Urothelium cell line (cell line): Measurements from ENCODE around the gene MICAL3.
"Not testable (repeated sequence)": the region's sequence is repeated elsewhere in the genome, so short reads cannot be mapped to it uniquely, and the experiment has no call there.

ENCODE experiments used
- DNase-seq: peaks from one replicate; pipeline ENCODE4 v3.0.0; 2011; ENCODE audit warnings: low spot score, mixed read lengths
- FAIRE-seq: peaks from 2 replicates; lab custom pipeline; 2011; peaks lifted over from hg19 to GRCh38; lab: Jason Lieb, UNC

Gene MICAL3

DNA sequence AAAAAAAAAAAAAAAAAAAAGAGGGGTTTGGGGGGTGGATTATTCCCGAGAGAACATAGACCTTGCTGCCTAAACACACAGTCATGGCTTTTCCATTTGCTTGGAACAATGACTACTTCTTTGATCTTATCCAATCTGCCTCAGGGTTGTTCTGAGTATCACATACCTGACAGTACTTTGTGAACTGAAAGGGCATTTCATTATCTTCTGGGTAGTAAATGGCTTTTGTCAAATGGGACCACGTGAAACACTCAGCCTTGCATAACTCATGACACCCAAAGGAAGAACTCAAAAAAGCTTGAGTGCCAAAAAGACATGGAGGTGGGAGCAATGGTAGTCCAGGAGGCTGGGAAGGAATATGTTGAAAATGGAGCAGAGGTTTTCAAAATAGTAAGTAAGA lies 126.9 kb downstream of the MICAL3 start:
- FAIRE-seq (no peak), DNase-seq (no peak)

DNA sequence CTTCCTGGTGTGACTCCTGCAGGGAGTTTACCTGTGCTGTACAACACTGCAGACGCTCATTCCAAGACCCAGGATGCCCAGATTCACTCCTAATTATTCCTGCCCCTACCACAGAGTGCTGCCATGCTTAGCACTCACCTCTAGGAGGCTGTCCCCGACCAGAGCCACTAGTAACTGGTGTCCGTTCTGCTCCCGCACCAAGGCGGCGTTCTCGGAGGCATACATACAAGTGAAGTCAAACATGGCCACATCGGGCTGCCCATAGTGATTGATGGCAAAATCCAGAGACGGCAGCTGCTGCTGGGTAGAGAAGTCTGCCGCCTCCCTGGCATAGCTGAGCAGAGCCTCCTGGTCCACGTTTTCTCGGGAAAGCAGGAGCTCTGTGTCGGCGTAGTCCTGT lies 127.8 kb downstream of the MICAL3 start:
- DNase-seq, result no peak
- no peak for FAIRE-seq

DNA sequence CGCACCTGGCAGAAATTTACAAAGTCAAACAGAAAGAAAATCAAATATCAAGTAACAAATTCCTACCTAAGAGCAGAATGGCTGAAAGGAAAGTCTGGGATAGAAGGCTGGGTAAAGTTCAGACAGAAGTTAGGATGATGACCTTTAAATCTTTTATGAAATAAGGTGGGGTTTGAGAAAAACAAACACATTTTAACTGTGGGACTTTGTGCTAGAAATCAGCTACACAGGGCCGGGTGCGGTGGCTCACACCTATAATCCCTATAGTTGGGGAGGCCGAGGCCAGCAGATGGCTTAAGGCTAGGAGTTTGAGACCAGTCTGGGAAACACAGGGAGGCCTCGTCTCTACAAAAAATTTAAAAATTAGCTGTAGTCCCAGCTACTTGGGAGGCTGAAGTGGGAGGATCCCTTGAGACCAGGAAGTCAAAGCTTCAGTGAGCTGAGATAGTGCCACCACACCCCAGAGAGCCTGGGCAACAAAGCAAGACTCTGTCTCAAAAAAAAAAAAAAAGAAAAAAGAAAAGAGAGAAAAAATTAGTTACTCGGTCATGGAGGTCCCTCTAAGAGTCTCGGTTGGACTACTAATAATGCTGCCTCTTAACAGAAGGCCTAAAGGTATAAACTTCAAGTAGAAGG lies 130.3 kb downstream of the MICAL3 start:
- DNase-seq (no peak), FAIRE-seq (no peak)

DNA sequence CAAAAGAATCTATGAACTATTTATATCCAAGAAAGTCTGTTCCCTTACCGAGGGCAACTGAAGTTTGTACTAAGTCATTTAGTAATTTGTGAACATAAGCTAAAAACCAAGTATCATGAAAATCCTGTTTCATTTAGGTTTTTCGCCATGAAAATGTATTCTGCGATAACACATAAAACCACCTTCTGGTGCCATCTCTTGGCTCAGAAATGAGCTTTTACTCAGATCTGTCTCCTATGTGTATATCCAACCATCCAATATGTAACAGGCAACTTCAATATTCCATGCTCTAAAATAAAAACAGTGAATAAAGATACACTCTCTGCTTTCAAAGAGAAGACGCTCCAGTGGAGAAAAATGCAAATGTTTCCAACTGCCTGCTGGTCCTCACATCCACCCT lies 132.0 kb downstream of the MICAL3 start:
- FAIRE-seq, result no peak
- DNase-seq, result no peak

DNA sequence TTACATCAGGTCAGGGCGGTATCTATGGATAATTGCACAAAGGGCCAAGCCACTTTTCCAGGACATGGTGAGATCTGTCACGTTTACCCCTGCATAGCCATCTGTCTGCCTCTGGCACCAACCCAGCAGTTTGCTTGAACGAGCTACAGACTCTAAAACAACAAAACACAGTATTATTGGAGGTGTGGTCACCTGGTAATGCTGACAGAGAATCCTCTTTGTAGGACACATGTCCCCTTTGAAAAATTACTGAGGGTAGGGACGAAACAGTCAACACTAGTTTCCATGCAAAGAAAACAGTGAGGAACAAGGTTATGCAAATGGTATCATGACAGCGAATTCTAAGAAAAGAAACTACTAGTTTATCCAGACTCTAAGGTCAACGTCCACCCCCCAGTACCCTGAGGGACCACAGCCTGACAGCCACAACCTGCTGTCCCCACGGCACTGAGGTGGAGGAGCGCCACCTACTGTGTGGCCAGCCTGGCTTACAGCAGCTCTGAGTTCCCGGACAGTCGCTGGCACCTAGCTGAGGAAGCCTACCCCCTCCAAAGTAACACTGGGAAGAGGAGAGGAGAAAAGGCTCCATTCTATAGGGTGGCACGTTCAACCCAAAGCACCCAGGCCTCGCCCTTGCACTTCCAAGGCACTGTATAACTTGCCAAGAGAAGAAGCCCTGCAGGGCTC lies 132.7 kb downstream of the MICAL3 start:
- DNase-seq, result no peak
- FAIRE-seq, result no peak

DNA sequence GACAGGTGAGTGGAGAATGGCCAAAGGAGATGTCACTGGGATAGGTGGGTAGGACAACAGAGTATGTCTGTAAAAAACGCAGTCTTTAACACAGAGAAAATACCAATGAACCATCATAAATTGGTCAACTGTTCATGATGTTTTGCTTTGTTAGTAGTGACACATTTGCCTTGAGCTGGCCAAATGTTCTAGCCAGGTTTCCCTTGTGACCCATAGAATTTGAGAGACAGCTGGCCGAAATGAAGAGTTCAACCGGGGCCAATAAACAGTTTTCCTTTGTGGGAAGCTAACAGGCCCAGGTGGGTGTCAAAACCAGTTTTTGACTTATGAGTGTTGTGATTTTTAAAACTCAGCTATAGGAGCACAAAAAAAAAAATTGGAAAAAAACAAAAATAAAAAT lies 133.5 kb downstream of the MICAL3 start:
- DNase-seq, result no peak
- no peak for FAIRE-seq

DNA sequence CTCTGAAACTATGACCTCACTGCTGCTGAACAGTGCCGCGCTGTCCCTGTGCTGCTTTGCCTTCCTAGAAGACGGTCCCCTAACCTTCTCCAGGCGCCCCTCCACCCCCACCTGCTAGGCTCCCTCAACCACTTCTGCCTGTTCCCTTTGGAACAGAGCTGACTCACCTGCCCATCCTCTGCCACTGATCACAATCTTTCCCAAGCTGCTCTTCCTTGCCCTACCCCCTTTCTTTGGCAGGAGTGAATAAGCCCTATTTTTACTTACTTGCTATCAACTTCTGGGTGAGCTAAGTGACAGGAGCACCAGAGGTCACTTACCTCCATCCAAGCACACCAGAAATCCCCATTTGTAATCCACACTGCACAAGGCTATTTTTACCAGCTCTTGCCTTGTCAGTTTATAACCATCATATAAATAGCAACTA lies 134.1 kb downstream of the MICAL3 start:
- DNase-seq (no peak), FAIRE-seq (no peak)

DNA sequence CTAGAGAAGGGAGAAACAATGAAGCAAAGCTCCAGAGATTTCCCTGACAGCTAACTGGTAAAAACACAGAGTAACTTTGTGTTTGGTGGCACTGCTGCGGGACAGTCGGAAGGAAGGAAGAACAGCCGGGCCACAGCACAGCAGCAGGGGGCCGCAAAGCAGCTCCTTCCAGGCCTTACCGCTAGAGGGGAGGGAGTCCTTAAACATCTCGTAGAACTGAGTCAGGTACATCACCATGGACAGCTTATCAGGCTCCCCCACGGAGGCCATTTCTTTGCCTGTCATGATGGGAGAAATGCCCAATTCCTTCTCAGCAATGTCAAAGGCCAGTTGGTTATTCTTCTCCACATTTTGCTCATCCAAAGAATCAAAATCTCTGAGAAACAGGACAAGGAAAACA lies 135.5 kb downstream of the MICAL3 start:
- FAIRE-seq, result no peak
- DNase-seq, result no peak

DNA sequence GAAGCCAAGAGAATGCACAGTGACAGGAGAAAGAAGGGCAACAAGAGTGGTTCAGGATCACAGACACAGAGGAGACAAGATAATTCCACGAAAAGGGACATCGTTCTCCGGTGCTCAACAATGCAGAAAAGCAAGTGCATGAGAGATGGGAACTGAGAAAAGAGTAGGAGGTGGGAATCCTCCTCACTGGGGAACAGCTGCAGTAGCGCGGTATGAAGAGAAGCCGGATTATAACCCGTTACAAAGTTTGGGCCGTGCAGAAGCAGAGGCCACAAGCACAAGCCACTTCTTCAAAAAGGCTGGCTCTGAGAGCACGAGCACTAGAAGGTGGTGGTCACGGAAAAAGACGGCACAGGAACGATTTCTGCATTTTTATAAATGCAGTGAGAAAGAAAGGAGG lies 135.9 kb downstream of the MICAL3 start:
- no peak for FAIRE-seq
- DNase-seq, result no peak

DNA sequence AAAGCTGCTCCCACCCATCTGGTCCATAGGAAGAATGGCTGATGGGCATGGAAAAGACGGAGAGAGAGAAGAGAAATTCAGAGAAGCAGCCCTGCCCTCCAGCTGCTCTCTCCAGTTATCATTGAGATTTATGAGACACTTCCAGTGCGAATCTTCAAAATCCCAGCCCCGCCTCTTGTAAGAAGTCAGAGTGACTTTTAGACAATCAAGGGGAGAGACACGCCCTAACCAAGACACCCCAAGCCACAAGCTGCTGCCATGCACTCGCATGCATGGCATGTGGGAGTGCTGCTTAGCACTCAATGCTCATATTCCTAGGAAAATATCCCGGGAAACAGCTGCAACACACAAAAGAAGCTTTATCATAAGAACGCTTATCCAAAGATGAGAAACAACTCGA lies 139.5 kb downstream of the MICAL3 start:
- DNase-seq, result no peak
- no peak for FAIRE-seq

DNA sequence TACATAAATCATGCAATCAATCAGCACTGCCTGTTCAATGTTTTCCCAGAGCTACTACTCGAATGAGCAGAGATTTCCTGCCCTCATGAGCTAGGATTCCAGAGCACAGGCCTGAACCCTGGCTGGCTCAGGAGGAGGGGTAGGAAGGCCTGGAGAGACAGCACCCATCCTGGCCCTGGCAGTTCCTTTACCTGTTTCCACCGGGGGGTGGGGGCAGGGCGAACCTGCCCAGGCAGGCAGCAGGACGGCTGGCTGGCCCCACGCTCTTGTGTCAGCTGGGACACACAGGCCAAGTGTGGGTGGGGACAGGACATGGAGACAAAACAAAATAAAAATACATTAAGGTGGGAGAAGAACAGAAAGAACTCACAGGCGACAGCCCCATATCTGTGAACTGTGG lies 140.3 kb downstream of the MICAL3 start:
- FAIRE-seq, result no peak
- DNase-seq, result no peak

DNA sequence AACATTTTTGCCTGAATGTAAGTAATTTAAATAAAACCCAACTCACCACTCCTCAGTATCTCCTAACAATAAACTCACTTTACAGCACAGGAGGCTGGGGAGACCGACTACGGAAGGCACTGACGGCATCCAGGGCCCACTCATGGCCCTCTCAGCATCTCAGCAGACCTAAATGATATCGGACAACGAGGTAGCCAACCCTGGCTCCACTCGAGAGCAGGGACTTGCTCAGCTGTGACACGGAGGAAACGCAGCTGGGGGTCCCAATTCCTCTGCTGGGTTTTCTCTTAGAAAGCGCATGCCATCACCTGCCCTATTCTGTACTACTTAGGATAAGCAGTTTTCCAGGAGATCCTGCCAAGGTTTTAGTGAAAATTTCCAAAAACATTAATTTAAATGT lies 141.0 kb downstream of the MICAL3 start:
- no peak for FAIRE-seq
- no peak for DNase-seq

DNA sequence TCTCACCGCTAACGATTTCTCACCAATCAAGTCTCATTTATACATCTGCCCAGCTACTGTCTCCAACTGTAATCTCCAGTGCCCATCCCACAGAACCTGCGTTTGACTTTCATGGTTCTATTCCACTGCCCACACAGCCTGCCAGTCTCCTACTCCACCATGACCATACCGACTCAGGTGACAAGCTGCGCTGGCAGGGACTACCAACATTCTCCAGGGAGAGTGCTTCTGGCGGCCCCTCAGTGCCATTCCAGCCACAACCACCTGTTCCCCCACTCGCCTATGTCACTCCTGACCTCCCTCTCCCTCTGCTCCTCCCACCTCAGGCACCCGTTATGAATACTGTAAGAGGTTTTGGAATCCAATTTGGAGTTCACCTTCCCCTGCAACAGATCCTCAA lies 141.6 kb downstream of the MICAL3 start:
- FAIRE-seq (no peak), DNase-seq (no peak)

DNA sequence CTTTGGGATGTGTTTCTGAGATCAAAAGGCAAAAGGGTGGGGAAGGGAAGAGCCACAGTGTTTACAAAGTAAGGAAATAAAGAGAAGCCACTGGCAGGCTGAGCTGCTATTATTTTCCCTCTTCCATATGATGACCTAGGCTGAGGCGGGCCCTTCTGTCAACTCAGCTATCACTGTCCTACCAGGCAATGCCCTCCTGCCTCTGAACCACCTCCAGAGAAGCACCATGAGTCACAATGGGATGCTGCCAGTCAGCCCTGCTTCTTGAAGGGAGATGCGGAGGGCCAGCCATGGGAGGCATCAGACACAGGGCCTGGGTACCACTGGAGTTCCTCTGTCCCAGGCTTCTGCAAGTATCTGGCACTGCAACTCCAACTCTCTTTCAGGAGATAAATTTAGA lies 142.2 kb downstream of the MICAL3 start:
- FAIRE-seq, result no peak
- DNase-seq, result no peak

DNA sequence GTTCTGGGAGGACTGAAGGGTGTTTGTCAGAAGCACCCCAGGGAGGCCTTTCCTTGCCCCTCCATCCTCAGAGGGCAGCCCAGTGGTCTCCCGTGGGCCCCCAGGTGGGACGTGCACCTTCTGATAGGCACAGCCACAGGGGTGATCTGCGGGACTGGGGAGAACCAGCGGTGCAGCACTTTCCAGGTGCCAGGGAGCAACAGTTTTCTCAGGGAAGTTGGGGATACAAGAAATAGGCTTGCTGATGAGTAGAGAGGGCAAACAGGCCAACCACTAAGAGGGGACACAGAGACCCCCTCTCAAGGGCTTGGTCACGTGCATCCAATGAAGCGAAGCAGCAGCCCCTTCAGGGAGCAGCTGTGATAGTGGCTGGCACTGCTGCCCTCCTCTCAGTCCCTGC lies 143.0 kb downstream of the MICAL3 start:
- FAIRE-seq (no peak), DNase-seq (no peak)

DNA sequence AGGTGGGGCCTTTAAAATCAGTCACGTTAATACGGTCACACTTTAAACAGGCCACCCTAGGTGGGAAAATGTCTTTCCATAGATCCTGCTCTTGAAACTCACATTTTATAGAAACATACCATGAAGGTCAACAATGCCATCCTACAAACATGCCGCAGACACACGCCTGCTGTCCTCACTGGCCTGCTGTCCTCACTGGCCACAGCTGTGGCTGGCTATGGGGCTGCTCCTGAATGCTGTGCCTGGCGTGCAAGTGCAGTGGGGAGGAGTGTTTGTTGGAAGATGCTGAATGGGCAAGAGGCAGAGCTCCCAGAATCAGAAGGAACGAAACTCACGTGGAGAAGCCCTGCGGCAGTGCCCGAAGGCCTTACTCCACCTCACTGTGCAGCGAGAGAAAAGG lies 143.9 kb downstream of the MICAL3 start:
- DNase-seq (no peak), FAIRE-seq (no peak)

DNA sequence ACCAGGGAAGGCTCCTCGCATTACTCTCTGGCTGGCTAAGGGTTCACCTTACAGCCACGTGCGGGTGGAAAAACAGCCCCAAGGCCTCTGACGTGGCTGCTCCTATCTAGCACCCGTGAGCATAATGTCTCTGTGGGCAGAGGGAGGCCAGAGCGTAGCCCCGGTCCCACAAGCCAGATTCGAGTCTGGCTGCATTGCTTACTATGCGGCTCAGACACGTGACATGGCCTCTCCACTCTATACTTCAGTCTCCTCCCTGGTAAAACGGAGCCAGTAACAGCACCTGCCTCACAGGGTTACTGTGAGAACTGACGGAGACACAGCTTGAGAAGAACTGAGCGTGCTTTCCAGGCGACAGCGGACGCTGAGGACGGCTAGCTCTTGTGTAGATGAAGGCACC lies 144.3 kb downstream of the MICAL3 start:
- DNase-seq (no peak), FAIRE-seq (no peak)

DNA sequence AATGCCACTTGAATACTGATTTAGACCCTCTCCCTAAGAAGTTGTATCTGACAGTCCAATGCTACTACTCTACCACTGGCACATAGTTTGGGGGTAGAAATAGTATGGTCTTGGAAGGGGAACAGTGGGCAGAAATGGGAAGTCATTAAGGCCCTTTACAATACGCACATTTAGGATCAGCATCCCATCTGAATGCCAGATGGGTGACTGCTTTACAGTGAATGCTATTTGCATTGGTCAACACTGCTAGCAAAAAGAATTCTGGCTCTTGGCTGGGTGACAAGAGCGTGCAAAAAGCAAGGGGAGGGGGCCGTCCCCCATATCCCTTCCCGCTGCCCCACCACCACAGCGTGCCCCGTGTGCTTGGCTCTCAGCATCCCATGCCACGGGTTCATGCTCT lies 145.4 kb downstream of the MICAL3 start:
- no peak for DNase-seq

DNA sequence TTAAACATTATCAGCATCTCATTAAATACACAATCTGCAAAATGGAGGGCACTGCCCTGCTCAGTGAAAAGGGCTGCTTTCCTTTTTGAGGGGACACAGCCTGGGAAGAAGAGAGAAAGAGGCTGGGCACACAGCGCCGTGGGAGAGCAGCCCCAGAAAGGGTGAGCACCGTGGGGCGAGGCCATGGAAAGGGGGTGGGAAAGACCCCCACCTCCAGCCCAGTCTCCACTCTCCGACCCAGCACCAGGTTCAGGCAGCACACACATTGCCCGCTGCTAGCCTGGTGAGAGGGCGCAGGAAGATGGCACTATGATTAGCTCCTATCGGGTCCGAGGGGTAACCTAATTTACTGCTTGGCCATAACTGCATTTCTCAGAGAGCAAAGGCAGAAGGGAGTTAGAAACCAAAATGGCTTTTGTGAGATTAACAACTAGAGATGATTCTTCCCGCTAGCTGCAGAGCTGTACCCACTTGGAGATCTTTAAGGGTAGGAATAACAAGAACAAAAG lies 146.1 kb downstream of the MICAL3 start:
- FAIRE-seq (no peak), DNase-seq (no peak)

More for the DNA sequence above, 145.4 kb downstream of the MICAL3 start:
- no peak for FAIRE-seq

DNA sequence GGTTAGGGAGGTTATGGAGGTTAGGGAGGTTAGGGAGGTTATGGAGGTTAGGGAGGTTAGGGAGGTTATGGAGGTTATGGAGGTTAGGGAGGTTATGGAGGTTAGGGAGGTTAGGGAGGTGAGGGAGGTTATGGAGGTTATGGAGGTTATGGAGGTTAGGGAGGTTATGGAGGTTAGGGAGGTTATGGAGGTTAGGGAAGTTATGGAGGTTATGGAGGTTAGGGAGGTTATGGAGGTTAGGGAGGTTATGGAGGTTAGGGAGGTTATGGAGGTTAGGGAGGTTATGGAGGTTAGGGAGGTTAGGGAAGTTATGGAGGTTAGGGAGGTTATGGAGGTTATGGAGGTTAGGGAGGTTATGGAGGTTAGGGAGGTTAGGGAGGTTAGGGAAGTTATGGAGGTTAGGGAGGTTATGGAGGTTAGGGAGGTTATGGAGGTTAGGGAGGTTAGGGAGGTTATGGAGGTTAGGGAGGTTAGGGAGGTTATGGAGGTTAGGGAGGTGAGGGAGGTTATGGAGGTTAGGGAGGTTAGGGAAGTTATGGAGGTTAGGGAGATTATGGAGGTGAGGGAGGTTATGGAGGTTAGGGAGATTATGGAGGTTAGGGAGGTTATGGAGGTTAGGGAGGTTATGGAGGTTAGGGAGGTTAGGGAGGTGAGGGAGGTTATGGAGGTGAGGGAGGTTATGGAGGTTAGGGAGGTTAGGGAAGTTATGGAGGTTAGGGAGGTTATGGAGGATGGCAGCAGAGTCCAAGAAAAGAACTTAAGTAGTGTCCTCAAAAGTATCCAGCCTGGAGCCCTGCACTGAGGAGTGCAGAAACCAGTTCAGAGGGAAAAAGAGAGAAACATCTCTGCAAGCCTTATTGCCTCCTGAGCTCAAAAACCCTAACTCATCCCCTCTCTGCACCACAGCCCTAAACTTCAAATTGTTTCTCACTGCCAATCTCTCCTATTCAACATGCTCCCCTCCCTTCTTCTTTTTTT lies 147.2 kb downstream of the MICAL3 start:
- not testable (repeated sequence) for DNase-seq
- FAIRE-seq, result peak; percentile 71

DNA sequence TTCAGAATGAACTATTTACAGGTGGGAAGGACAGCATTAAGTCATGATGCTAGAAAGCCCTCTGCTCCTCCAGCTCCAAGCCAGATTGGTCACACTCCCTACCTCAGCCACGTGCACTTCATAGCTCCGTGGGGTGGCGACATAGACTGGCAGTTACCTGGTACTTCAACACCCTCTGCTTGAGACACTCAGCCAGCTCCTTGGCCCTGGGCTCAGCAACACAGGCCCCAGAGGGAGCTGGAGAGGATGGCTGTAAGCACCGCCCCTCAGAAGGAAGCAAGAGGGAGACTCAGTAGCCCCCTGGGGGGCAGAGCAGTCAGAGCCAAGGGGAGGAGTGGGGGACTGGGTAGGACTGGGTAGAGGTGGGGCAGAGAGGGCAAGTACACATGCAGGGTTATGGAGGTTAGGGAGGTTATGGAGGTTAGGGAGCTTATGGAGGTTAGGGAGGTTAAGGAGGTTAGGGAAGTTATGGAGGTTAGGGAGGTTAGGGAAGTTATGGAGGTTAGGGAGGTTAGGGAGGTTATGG lies 148.0 kb downstream of the MICAL3 start:
- FAIRE-seq (no peak), DNase-seq (no peak)
